ENCODE results near the gene DIPK1B.

GRCh38 chr9:136728548-136729123, 16.3 kb downstream of the DIPK1B start:
- TF ChIP-seq POLR2A (IDR thresholded peaks at IDR 0.05) (no peak), CTCF (IDR thresholded peaks at IDR 0.05) (no peak)
